AG10803 (cell line): ENCODE results near the gene PYGB.
A peak's percentile ranks its signal among the peaks of the same experiment; 100 is the strongest.

ENCODE experiments used
- DNase-seq: peaks from one replicate; pipeline ENCODE4 v3.0.0; 2010; ENCODE audit warnings: low read depth
- H3K4me3 ChIP-seq: 2 replicates; pipeline ENCODE4 v1.5.1; 2011; ENCODE audit warnings: mild to moderate bottlenecking, low read length, control low read depth
- CTCF ChIP-seq: conservative IDR thresholded peaks from 2 replicates; pipeline ENCODE4 v1.5.1; 2011; ENCODE audit warnings: mild to moderate bottlenecking, low read length, control low read depth, inconsistent platforms

PYGB gene

DNA sequence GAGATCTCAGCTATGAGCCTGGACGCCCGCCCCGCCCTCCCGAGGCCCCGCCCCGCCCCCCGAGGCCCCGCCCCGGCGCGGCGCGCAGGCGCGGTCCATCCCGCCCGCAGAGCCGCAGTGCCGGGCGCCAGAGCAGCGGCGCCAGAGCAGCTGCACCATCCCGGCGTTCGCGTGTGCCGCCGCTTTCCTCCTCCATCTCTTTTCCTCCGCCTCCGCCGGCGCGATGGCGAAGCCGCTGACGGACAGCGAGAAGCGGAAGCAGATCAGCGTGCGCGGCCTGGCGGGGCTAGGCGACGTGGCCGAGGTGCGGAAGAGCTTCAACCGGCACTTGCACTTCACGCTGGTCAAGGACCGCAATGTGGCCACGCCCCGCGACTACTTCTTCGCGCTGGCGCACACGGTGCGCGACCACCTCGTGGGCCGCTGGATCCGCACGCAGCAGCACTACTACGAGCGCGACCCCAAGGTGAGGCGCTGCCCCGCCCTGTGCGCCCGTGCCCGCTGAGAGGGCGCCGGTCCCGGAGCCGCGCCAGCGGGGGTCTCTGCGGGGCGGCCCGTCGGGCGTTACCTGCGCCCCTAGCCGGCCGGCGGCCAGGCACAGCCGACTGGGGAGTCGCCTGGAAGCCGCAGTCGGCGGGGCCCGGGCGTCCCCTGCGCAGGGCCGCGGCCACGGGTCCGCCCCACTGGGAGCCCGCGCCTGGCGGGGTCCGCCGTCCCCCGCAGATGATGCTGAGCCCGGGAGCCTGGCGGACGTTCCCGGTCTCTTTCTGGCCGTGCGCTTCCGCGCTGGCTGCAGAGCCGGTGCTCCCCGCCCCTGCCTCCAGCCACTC is at the start of gene PYGB:
Gene PYGB (plus strand): TSS at position 130 of the 830 bp plus-strand sequence. CDS start 94 bp downstream, at position 224.
- peak within 1 kb of the TSS; percentile 89 for H3K4me3 ChIP-seq
- DNase-seq = peak; percentile 83
- no peak for TF ChIP-seq CTCF

- no peak overlapping the region for H3K4me3 ChIP-seq
- DNase-seq = peak; percentile 29
- no peak for TF ChIP-seq CTCF
Observed at GRCh38 chr20:25198663-25199383, 49.1 kb upstream of the PYGB start.

DNA sequence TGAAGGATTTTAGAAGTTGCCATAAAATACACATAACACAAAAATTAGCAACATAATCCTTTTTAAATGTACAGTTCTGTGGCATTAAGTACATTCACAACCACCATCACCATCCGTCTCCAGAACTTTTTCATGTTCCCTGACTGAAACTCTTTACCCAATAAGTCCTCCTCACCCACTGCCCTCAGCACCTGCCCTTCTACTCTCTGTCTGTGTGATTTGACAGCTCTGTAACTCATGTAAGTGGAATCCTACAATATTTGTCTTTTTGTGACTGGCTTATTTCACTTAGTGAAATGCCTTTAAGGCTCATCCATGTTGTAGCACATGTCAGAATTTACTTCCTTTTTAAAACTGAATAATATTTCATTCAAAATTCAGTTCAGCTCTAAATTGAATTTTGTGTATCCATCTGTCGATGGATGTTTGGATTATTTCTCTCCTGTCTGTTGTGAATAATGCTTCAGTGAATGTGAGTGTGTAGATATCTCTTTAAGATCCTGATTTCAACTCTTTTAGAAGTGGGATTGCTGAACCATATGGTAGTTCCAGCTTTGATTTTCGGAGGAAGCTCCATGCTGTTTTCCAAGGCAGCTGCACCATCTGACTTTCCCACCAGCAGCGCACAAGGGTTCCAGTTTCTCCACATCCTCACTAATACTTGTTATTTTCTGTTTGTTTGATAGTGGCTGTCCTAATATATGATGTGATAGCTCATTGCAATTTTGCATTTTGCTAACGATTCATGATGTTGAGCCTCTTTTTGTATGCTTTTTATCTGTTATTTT is 48.2 kb upstream of the PYGB start:
- no peak for DNase-seq
- H3K4me3 ChIP-seq = no peak overlapping the region
- TF ChIP-seq CTCF = no peak

DNA sequence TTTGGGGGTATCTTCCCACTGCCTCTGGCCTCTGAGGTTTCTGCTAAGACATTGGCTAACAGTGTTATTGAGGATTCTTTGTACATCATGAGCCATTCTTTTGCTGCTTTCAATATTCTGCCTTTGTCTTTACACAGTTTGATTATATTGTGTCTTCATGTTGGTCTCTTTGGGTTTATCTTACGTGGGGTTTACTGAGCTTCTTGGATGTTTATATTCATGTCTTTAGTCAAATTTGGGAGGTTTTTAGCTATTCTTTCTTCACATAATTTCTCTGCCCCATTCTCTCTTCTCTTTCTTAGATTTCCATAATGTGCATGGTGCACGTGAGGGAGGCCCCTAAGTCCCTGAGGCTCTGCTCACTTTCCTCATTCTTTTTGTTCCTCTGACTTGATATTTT is 44.8 kb upstream of the PYGB start:
- H3K4me3 ChIP-seq = no peak overlapping the region
- no peak for DNase-seq
- TF ChIP-seq CTCF = no peak

DNA sequence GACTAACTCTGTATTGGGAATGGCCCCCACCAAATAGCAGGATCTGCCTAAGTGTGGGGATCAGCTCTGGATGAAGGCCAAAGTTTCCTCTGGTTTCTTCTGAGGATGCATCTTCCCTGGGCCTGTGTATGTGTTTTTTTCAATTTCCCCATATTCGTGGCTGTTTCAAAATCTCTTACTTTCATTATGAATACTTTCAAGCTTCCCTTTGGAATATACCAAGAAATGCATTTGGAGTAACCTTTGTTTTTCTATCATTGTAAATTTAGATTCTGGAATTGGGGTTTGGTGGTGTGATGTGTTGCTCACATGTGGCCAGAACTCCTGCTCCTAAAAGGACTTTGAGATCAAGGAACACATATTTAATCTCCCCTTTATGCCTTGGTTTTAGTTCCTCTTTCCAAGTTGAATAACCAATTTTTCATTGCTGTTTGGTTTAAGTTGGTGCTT is 44.0 kb upstream of the PYGB start:
- no peak for TF ChIP-seq CTCF
- DNase-seq = no peak
- no peak overlapping the region for H3K4me3 ChIP-seq

DNA sequence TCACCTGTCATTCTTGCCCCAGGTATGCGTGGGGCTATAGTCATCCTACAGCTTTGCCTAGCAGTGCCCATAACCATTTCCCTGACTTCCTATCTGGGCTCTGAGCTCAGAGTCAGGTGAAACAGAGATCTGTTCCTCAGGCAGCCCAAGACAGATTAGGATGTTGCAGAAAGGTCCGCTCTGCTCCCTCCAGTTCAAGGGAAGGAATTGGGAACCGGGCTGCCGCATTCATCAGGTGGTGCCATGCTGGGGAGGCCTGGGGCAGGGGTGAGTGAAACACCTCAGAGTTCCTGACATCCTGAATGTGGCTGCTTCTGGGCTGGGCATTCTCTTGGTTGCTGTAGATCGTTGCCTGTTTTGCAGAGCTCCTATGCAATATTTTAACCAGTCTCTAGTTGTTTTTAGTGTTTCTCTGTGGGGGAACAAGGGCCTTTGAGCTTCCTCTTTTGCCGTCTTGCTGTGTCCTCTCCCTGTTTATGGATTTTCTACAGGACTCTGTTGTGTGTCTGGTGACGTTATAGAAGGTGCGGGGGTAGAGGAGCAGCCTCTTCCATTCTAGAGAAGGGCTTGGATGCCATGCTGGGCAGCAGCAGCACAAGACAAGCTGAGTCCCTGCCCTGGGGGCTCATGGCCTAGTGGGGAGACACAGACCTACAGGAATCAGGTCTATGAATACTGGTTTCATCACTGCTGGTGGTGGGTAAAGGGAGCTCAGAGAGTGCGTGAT is 43.2 kb upstream of the PYGB start:
- no peak for DNase-seq
- H3K4me3 ChIP-seq = no peak overlapping the region
- TF ChIP-seq CTCF = no peak
